GM12878 (cell line): ENCODE results near the gene PRR14L. TPM values are rescaled to one million over a fixed set of nuclear protein-coding genes. Genes with fewer than 3 reads are reported as not detected.

Source experiments
- ASH2L ChIP-seq: fragments of 300-600, 200-600 bp; sonication (generic); IDR thresholded peaks from 2 replicates; pipeline ENCODE4 v1.6.1; 2017; ENCODE audit warnings: low read depth, mild to moderate bottlenecking, borderline replicate concordance
- CBFB ChIP-seq: IDR thresholded peaks from 2 replicates; pipeline ENCODE4 v1.6.1; 2016; ENCODE audit warnings: antibody characterized with exemption, low read depth
- IRF5 ChIP-seq: fragments of 450-650 bp; IDR thresholded peaks from 2 replicates; pipeline ENCODE4 v1.6.1; 2017; ENCODE audit warnings: borderline replicate concordance
- RBBP5 ChIP-seq: fragments of 200-600 bp; sonication (generic); conservative IDR thresholded peaks from 2 replicates; pipeline ENCODE4 v1.6.1; 2016
- USF2 ChIP-seq: IDR thresholded peaks from 2 replicates; pipeline ENCODE4 v1.6.1; 2011; ENCODE audit warnings: low read depth, low read length, improper control_type of control experiment, borderline replicate concordance
- ZNF687 ChIP-seq: fragments of 450-650 bp; IDR thresholded peaks from 2 replicates; pipeline ENCODE4 v1.6.1; 2017; ENCODE audit warnings: mild to moderate bottlenecking, moderate library complexity
- polyA plus RNA-seq, 11 experiments: library from polyadenylated mRNA; depleted of rRNA in 4 of 11; unstranded in 6 of 11; stranded (reverse) in 5 of 11; fragments of >200 nt; fragmentation: Nextera tagmentation in 4 of 11; fragmentation: Illumina TruSeq in 1 of 11; extraction: Ambion mirVana in 4 of 11; extraction: Trizol in 1 of 11; gene quantifications; 1 replicate in 1 of 11; 2 replicates in 10 of 11; pipeline versions ENCODE4 v1.2.1 to v1.2.3, GENCODE V29; 2011 to 2016; ENCODE audit warnings: inconsistent platforms in 2 of 11, missing spikeins in 2 of 11, low read depth in 1 of 11
- total RNA-seq, 4 experiments: library from RNA; depleted of rRNA in 3 of 4; stranded (reverse); fragments of >200 nt in 3 of 4; fragmentation: Illumina TruSeq in 1 of 4; extraction: Trizol in 1 of 4; gene quantifications; 2 replicates each; pipeline versions ENCODE4 v1.2.1 to v1.2.3, GENCODE V29; 2013 to 2021

Gene PRR14L
- total and polyA plus RNA-seq, 10 of the 15 experiments (the other 5 are each of a cell fraction or from before 2014, with no cell fraction given) = 4.2 to 49.0 (median 21.4) TPM

- TF ChIP-seq IRF5 (no peak), USF2 (no peak), RBBP5 (no peak), ZNF687 (no peak), CBFB (no peak), ASH2L (no peak)
- TF ChIP-seq, all 136 proteins: peak for 0
Measured at GRCh38 chr22:31773416-31773815, 23.5 kb upstream of the PRR14L start (continued).
